HG02571 (cell line): ENCODE data around the gene PAFAH2.
"Not testable (repeated sequence)": the region's sequence is repeated elsewhere in the genome, so short reads cannot be mapped to it uniquely, and the experiment has no call there.

Experiments used
- ATAC-seq: cut with Tn5 transposase; IDR thresholded peaks from one replicate; pipeline ENCODE4 v1.9.1; 2021; ENCODE audit warnings: mild to moderate bottlenecking, moderate library complexity; ENCODE audit not compliant: unreplicated experiment

PAFAH2 gene

GRCh38 chr1:25933479-25934365 lies 64.1 kb downstream of the PAFAH2 start:
- ATAC-seq, result no peak

- not testable (repeated sequence) for ATAC-seq
These were observed 65.0 kb downstream of the PAFAH2 start for GRCh38 chr1:25932811-25933400.

GRCh38 chr1:25932321-25932720 lies 65.5 kb downstream of the PAFAH2 start:
- ATAC-seq, result no peak

GRCh38 chr1:25929016-25929415 lies 68.8 kb downstream of the PAFAH2 start:
- ATAC-seq, result no peak

GRCh38 chr1:25927521-25928265 lies 70.2 kb downstream of the PAFAH2 start:
- no peak for ATAC-seq

GRCh38 chr1:25926731-25927496 lies 70.9 kb downstream of the PAFAH2 start:
- no peak for ATAC-seq

- ATAC-seq, result no peak
These were observed 73.4 kb downstream of the PAFAH2 start for GRCh38 chr1:25924454-25924853.

- no peak for ATAC-seq
These were observed 74.8 kb downstream of the PAFAH2 start for GRCh38 chr1:25922971-25923552.

- no peak for ATAC-seq
These were observed 75.5 kb downstream of the PAFAH2 start for GRCh38 chr1:25922056-25922970.

GRCh38 chr1:25918615-25919014 lies 79.2 kb downstream of the PAFAH2 start:
- no peak for ATAC-seq

GRCh38 chr1:25917996-25918395 lies 79.9 kb downstream of the PAFAH2 start:
- no peak for ATAC-seq

- ATAC-seq, result no peak
These were observed 81.4 kb downstream of the PAFAH2 start for GRCh38 chr1:25916460-25916859.

- ATAC-seq, result no peak
These were observed 83.5 kb downstream of the PAFAH2 start for GRCh38 chr1:25914074-25914995.

GRCh38 chr1:25913206-25913605 lies 84.7 kb downstream of the PAFAH2 start:
- ATAC-seq, result no peak

GRCh38 chr1:25912076-25912831 lies 85.6 kb downstream of the PAFAH2 start:
- ATAC-seq, result no peak

GRCh38 chr1:25911162-25911561 lies 86.7 kb downstream of the PAFAH2 start:
- ATAC-seq, result no peak
